IMR-90 (cell line): ENCODE measurements around the gene KCNK4. TPM values are rescaled to one million over a fixed set of nuclear protein-coding genes. Genes with fewer than 3 reads are reported as not detected.

Experiments
- ATAC-seq: fragments of 200-7000 bp; cut with Tn5 transposase; 2 replicates; pipeline ENCODE4 v1.9.1; 2020; ENCODE audit warnings: low read depth, mild to moderate bottlenecking, moderate library complexity
- BruUV-seq: library from RNA; stranded (reverse); fragments of 400-500 nt; replicated peaks from 2 replicates; lab custom pipeline; 2021; lab: Mats Ljungman, UMichigan
- CTCF ChIA-PET: fragments of 300-600 bp; formaldehyde crosslinking; extraction: SDS; loops from one replicate; lab custom pipeline; 2021; ENCODE audit warnings: antibody characterized with exemption; lab: Yijun Ruan, JAX
- POLR2A ChIA-PET: fragments of 300-600 bp; sonication (Branson Sonifier 250); formaldehyde crosslinking; loops from one replicate; lab custom pipeline; 2022; ENCODE audit warnings: antibody characterized with exemption; ENCODE audit not compliant: unreplicated experiment; lab: Charles Lee
- DNase-seq: peaks from one replicate; pipeline ENCODE4 v3.0.0; 2013
- H2AFZ ChIP-seq: replicated peaks from 2 replicates; pipeline ENCODE3; 2013; ENCODE audit warnings: low read length, mild to moderate bottlenecking; ENCODE audit not compliant: poor library complexity
- H2AK5ac ChIP-seq: 2 replicates; pipeline ENCODE4 v1.6.1; 2013; ENCODE audit warnings: low read depth, low read length, inconsistent platforms
- H2AK9ac ChIP-seq: replicated peaks from 2 replicates; pipeline ENCODE3; 2013; ENCODE audit warnings: mild to moderate bottlenecking, low read depth, low read length, moderate library complexity; ENCODE audit not compliant: poor library complexity
- H2BK120ac ChIP-seq: 2 replicates; pipeline ENCODE4 v1.6.1; 2013; ENCODE audit warnings: low read depth, low read length, inconsistent platforms
- H2BK15ac ChIP-seq: 3 replicates; pipeline ENCODE4 v1.6.1; 2013; ENCODE audit warnings: low read depth, low read length, inconsistent platforms
- H2BK20ac ChIP-seq: 2 replicates; pipeline ENCODE4 v1.6.1; 2013; ENCODE audit warnings: low read depth, mild to moderate bottlenecking, inconsistent platforms, low read length, moderate library complexity
- H2BK5ac ChIP-seq: 2 replicates; pipeline ENCODE4 v1.6.1; 2013; ENCODE audit warnings: mild to moderate bottlenecking, low read depth, low read length, inconsistent platforms; ENCODE audit not compliant: poor library complexity, severe bottlenecking
- H3K14ac ChIP-seq: replicated peaks from 2 replicates; pipeline ENCODE4 v1.6.1; 2013; ENCODE audit warnings: low read depth, low read length, inconsistent platforms
- H3K18ac ChIP-seq: 2 replicates; pipeline ENCODE4 v1.6.1; 2013; ENCODE audit warnings: low read depth, low read length, control low read depth
- H3K23ac ChIP-seq: 2 replicates; pipeline ENCODE4 v1.6.1; 2013; ENCODE audit warnings: low read depth, low read length, inconsistent platforms
- H3K27ac ChIP-seq: 2 replicates; pipeline ENCODE4 v1.5.1; 2013; ENCODE audit warnings: mild to moderate bottlenecking, control low read depth, low read length; ENCODE audit not compliant: insufficient read depth
- H3K27me3 ChIP-seq: 2 replicates; pipeline ENCODE4 v1.6.1; 2013; ENCODE audit warnings: low read length; ENCODE audit not compliant: control insufficient read depth, insufficient read depth
- H3K36me3 ChIP-seq: 2 replicates; pipeline ENCODE4 v1.6.1; 2013; ENCODE audit warnings: low read length, mixed read lengths; ENCODE audit not compliant: control insufficient read depth, insufficient read depth
- H3K4ac ChIP-seq: 2 replicates; pipeline ENCODE4 v1.6.1; 2013; ENCODE audit warnings: low read depth, low read length, inconsistent platforms
- H3K4me1 ChIP-seq: 2 replicates; pipeline ENCODE4 v1.6.1; 2013; ENCODE audit warnings: low read length, mixed read lengths; ENCODE audit not compliant: control insufficient read depth, insufficient read depth
- H3K4me2 ChIP-seq: 2 replicates; pipeline ENCODE4 v1.6.1; 2013; ENCODE audit warnings: low read depth, mild to moderate bottlenecking, control low read depth, low read length, moderate library complexity
- H3K4me3 ChIP-seq: 2 replicates; pipeline ENCODE4 v1.5.1; 2013; ENCODE audit warnings: low read depth, mild to moderate bottlenecking, control low read depth, low read length, moderate library complexity; ENCODE audit not compliant: insufficient read depth
- H3K56ac ChIP-seq: 2 replicates; pipeline ENCODE4 v1.6.1; 2013; ENCODE audit warnings: low read length, inconsistent platforms; ENCODE audit not compliant: insufficient read depth; ENCODE audit errors: extremely low read depth
- H3K79me1 ChIP-seq, 2 experiments: 2 replicates each; pipeline ENCODE4 v1.6.1; 2013; ENCODE audit warnings: low read length in 2 of 2, inconsistent platforms in 1 of 2, low read depth in 1 of 2
- H3K9ac ChIP-seq: 2 replicates; pipeline ENCODE4 v1.6.1; 2013; ENCODE audit warnings: low read depth, low read length, control low read depth
- H3K9me1 ChIP-seq: 2 replicates; pipeline ENCODE4 v1.6.1; 2013; ENCODE audit warnings: low read length, inconsistent platforms; ENCODE audit not compliant: insufficient read depth
- H3K9me3 ChIP-seq: 2 replicates; pipeline ENCODE4 v1.6.1; 2013; ENCODE audit warnings: low read length; ENCODE audit not compliant: control insufficient read depth, insufficient read depth
- H4K20me1 ChIP-seq: 2 replicates; pipeline ENCODE4 v1.6.1; 2013; ENCODE audit warnings: low read length, inconsistent platforms; ENCODE audit not compliant: insufficient read depth
- H4K5ac ChIP-seq: 2 replicates; pipeline ENCODE4 v1.6.1; 2013; ENCODE audit warnings: mild to moderate bottlenecking, low read depth, low read length, control low read depth
- H4K8ac ChIP-seq, 2 experiments: 2 replicates each; pipeline ENCODE4 v1.6.1; 2013; ENCODE audit warnings: low read depth in 2 of 2, low read length in 2 of 2, control low read depth in 1 of 2, inconsistent platforms in 1 of 2
- H4K91ac ChIP-seq: 2 replicates; pipeline ENCODE4 v1.6.1; 2013; ENCODE audit warnings: low read depth, low read length, inconsistent platforms; ENCODE audit not compliant: insufficient read depth
- BHLHE40 ChIP-seq: fragments of 150-350 bp; IDR thresholded peaks from 2 replicates; pipeline ENCODE4 v1.6.1; 2016; ENCODE audit warnings: mild to moderate bottlenecking, low read depth, low read length
- CEBPB ChIP-seq: IDR thresholded peaks from 2 replicates; pipeline ENCODE4 v1.6.1; 2012; ENCODE audit warnings: low read depth, low read length, improper control_type of control experiment
- CHD1 ChIP-seq: IDR thresholded peaks from 2 replicates; pipeline ENCODE4 v1.6.1; 2012; ENCODE audit warnings: low read depth, low read length, improper control_type of control experiment
- MAZ ChIP-seq: IDR thresholded peaks from 2 replicates; pipeline ENCODE4 v1.6.1; 2012; ENCODE audit warnings: low read depth, mild to moderate bottlenecking, low read length, improper control_type of control experiment, moderate library complexity, borderline replicate concordance
- MXI1 ChIP-seq: IDR thresholded peaks from 2 replicates; pipeline ENCODE4 v1.6.1; 2012; ENCODE audit warnings: low read depth, mild to moderate bottlenecking, low read length, moderate library complexity, borderline replicate concordance
- NFE2L2 ChIP-seq: fragments of 150-350 bp; IDR thresholded peaks from 2 replicates; pipeline ENCODE4 v1.6.1; 2016; ENCODE audit warnings: low read depth, mild to moderate bottlenecking, low read length
- POLR2A ChIP-seq: IDR thresholded peaks from 2 replicates; pipeline ENCODE4 v1.6.1; 2012; ENCODE audit warnings: mild to moderate bottlenecking, low read depth, low read length
- RAD21 ChIP-seq: IDR thresholded peaks from 2 replicates; pipeline ENCODE4 v1.6.1; 2012; ENCODE audit warnings: low read length, improper control_type of control experiment
- RCOR1 ChIP-seq: IDR thresholded peaks from 2 replicates; pipeline ENCODE4 v1.6.1; 2012; ENCODE audit warnings: mild to moderate bottlenecking, low read length, improper control_type of control experiment; ENCODE audit not compliant: insufficient replicate concordance
- RFX5 ChIP-seq: IDR thresholded peaks from 2 replicates; pipeline ENCODE4 v1.8.0; 2012; ENCODE audit warnings: low read depth, mild to moderate bottlenecking, low read length, moderate library complexity
- SMC3 ChIP-seq: fragments of 150-350 bp; IDR thresholded peaks from 2 replicates; pipeline ENCODE4 v1.6.1; 2016; ENCODE audit warnings: low read depth, mild to moderate bottlenecking, antibody characterized with exemption, low read length, moderate library complexity
- WGBS, 2 experiments: methylation state at CpG; one replicate each; pipeline versions ENCODE4 v1.1.5 to v1.1.7; 2013; ENCODE audit warnings: missing lambda C conversion rate in 2 of 2; ENCODE audit not compliant: insufficient read length in 1 of 2; ENCODE audit errors: extremely low coverage in 2 of 2; 5-methylcytosine and 5-hydroxymethylcytosine counted together
- dilution Hi-C: fragments of 300-500 bp; cut with HindIII; formaldehyde crosslinking; loops from one replicate; pipeline ENCODE4 v1.14.3; 2018; ENCODE audit warnings: low sequenced_read_pairs; ENCODE audit not compliant: unreplicated experiment
- in situ Hi-C: fragments of 300-500 bp; cut with MboI; formaldehyde crosslinking; loops from 3 replicates; pipeline ENCODE4 v1.14.3; 2019; ENCODE audit warnings: low sequenced_read_pairs, inconsistent platforms, mixed read lengths
- intact Hi-C: fragments of 100-400 bp; cut with micrococcal nuclease; formaldehyde crosslinking; loops from 2 replicates; pipeline ENCODE4 v1.10.0; 2022
- polyA plus RNA-seq, 3 experiments: library from polyadenylated mRNA; depleted of rRNA; stranded (reverse); fragments of >200 nt; gene quantifications; 2 replicates each; pipeline ENCODE4 v1.2.3, GENCODE V29; 2012; ENCODE audit warnings: low replicate concordance in 1 of 3
- total RNA-seq: library from RNA; depleted of rRNA; stranded (reverse); fragments of >200 nt; gene quantifications from 2 replicates; pipeline ENCODE4 v1.2.3, GENCODE V29; 2012
- TF ChIP-seq, protein P1 (sequence below): fragments of 150-350 bp; IDR thresholded peaks from 2 replicates; pipeline ENCODE4 v1.6.1; 2016; ENCODE audit warnings: low read depth, mild to moderate bottlenecking, low read length, moderate library complexity, borderline replicate concordance
- TF ChIP-seq, protein P2 (sequence below): fragments of 150-350 bp; IDR thresholded peaks from 2 replicates; pipeline ENCODE4 v1.6.1; 2017; ENCODE audit warnings: mild to moderate bottlenecking, antibody characterized with exemption, low read length, low read depth
- TF ChIP-seq, protein P3 (sequence below): conservative IDR thresholded peaks from 2 replicates; pipeline ENCODE4 v1.5.1; 2012; ENCODE audit warnings: mild to moderate bottlenecking, low read depth, low read length, improper control_type of control experiment

Gene KCNK4
- total and polyA plus RNA-seq, 2 of the 4 experiments (the other 2 are of a cell fraction), result not detected

DNA sequence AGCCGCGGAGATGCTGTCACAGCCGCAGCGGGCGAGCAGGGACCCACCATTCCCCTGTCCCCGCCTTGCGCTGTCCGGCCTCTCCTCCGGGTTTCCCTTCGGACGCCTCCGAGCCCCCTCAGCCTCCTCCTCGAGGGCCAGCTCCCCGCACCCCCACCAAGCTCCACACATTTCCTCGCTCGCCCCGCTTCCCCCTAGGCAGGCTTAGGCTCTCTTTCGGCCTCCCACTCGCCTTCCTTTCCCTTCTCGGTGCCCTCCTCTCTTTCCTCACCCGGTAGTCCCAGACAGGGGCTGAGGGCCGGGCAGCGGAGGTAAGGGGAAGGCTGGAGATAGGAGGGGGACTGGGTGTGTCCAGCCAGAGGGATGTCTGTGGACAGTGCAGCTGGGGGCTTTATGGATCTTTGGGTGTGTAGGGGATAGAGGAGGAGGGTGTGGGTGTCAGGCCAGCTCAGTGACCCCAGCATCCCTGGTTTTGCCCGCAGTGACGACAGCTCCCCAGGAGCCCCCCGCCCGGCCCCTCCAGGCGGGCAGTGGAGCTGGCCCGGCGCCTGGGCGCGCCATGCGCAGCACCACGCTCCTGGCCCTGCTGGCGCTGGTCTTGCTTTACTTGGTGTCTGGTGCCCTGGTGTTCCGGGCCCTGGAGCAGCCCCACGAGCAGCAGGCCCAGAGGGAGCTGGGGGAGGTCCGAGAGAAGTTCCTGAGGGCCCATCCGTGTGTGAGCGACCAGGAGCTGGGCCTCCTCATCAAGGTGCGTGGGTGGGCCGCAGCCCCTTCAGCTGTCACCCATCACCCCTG, 1.6 kb downstream of the KCNK4 start:
- intact Hi-C loops (no loop called here), dilution Hi-C loops (no loop called here), in situ Hi-C loops (no loop called here)
- WGBS, 2 experiments, result 24% methylated on average over 16 of the region's 42 CpGs; no CpG with 5 or more reads in 1 of the 2 experiments
- H3K79me1 ChIP-seq, result no peaks in the 10 kb centered on the region
- no peak overlapping the region for H4K8ac ChIP-seq
- TF ChIP-seq MAZ (no peak), BHLHE40 (no peak), SMC3 (no peak), POLR2A (no peak), NFE2L2 (no peak), CEBPB (no peak), RCOR1 (no peak), RAD21 (no peak), RFX5 (no peak), CHD1 (no peak), MXI1 (no peak)
- TF ChIP-seq, protein P1, sequence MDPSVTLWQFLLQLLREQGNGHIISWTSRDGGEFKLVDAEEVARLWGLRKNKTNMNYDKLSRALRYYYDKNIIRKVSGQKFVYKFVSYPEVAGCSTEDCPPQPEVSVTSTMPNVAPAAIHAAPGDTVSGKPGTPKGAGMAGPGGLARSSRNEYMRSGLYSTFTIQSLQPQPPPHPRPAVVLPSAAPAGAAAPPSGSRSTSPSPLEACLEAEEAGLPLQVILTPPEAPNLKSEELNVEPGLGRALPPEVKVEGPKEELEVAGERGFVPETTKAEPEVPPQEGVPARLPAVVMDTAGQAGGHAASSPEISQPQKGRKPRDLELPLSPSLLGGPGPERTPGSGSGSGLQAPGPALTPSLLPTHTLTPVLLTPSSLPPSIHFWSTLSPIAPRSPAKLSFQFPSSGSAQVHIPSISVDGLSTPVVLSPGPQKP, result no peak
- TF ChIP-seq, protein P2, sequence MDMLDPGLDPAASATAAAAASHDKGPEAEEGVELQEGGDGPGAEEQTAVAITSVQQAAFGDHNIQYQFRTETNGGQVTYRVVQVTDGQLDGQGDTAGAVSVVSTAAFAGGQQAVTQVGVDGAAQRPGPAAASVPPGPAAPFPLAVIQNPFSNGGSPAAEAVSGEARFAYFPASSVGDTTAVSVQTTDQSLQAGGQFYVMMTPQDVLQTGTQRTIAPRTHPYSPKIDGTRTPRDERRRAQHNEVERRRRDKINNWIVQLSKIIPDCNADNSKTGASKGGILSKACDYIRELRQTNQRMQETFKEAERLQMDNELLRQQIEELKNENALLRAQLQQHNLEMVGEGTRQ, result no peak
- TF ChIP-seq, protein P3, sequence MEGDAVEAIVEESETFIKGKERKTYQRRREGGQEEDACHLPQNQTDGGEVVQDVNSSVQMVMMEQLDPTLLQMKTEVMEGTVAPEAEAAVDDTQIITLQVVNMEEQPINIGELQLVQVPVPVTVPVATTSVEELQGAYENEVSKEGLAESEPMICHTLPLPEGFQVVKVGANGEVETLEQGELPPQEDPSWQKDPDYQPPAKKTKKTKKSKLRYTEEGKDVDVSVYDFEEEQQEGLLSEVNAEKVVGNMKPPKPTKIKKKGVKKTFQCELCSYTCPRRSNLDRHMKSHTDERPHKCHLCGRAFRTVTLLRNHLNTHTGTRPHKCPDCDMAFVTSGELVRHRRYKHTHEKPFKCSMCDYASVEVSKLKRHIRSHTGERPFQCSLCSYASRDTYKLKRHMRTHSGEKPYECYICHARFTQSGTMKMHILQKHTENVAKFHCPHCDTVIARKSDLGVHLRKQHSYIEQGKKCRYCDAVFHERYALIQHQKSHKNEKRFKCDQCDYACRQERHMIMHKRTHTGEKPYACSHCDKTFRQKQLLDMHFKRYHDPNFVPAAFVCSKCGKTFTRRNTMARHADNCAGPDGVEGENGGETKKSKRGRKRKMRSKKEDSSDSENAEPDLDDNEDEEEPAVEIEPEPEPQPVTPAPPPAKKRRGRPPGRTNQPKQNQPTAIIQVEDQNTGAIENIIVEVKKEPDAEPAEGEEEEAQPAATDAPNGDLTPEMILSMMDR, result no peak
- DNase-seq (no peak), ATAC-seq (peak; percentile 35)
- ChIA-PET POLR2A (no interaction called here), CTCF (interaction anchor here (1.1 kb wide), 1 partner anchor 8 kb away, joined by 5 read pairs; no protein-coding TSS in a partner anchor)
- H3K23ac ChIP-seq, result no peak overlapping the region
- H3K9me3 ChIP-seq, result no peaks in the 10 kb centered on the region
- H2BK20ac ChIP-seq, result no peak overlapping the region
- H2BK120ac ChIP-seq, result no peak overlapping the region
- H4K5ac ChIP-seq, result no peak overlapping the region
- no peak overlapping the region for H3K9ac ChIP-seq
- no peak overlapping the region for H2BK5ac ChIP-seq
- no peak overlapping the region for H2AK9ac ChIP-seq
- H2BK15ac ChIP-seq, result no peak overlapping the region
- peak overlapping the region; percentile 72 for H2AFZ ChIP-seq
- no peak overlapping the region for H4K91ac ChIP-seq
- no peak overlapping the region for H3K27ac ChIP-seq
- H3K18ac ChIP-seq, result no peak overlapping the region
- no peaks in the 10 kb centered on the region for H3K36me3 ChIP-seq
- H3K56ac ChIP-seq, result no peak overlapping the region
- H3K27me3 ChIP-seq, result peaks cover 74% of the 10 kb centered on the region
- H3K4me2 ChIP-seq, result peak overlapping the region; percentile 18; the same call in 1 of the 2 replicates
- H2AK5ac ChIP-seq, result no peak overlapping the region
- no TSS peak for BruUV-seq
- no peaks in the 10 kb centered on the region for H3K9me1 ChIP-seq
- peaks cover 5% of the 10 kb centered on the region; the same call in 1 of the 2 replicates for H4K20me1 ChIP-seq
- H3K4me3 ChIP-seq, result peak overlapping the region; percentile 24; the same call in 1 of the 2 replicates
- H3K14ac ChIP-seq, result no peak overlapping the region
- H3K4me1 ChIP-seq, result peaks cover 4% of the 10 kb centered on the region; the same call in 1 of the 2 replicates
- no peak overlapping the region for H3K4ac ChIP-seq
